Measurements from ENCODE around the gene ZBTB48. TPM values are rescaled to one million over a fixed set of nuclear protein-coding genes. Genes with fewer than 3 reads are reported as not detected.
A peak's percentile ranks its signal among the peaks of the same experiment; 100 is the strongest.

The ZBTB48 gene
- total and polyA plus RNA-seq, 4 donors = 8.3 to 18.1 (median 13.1) TPM

DNA sequence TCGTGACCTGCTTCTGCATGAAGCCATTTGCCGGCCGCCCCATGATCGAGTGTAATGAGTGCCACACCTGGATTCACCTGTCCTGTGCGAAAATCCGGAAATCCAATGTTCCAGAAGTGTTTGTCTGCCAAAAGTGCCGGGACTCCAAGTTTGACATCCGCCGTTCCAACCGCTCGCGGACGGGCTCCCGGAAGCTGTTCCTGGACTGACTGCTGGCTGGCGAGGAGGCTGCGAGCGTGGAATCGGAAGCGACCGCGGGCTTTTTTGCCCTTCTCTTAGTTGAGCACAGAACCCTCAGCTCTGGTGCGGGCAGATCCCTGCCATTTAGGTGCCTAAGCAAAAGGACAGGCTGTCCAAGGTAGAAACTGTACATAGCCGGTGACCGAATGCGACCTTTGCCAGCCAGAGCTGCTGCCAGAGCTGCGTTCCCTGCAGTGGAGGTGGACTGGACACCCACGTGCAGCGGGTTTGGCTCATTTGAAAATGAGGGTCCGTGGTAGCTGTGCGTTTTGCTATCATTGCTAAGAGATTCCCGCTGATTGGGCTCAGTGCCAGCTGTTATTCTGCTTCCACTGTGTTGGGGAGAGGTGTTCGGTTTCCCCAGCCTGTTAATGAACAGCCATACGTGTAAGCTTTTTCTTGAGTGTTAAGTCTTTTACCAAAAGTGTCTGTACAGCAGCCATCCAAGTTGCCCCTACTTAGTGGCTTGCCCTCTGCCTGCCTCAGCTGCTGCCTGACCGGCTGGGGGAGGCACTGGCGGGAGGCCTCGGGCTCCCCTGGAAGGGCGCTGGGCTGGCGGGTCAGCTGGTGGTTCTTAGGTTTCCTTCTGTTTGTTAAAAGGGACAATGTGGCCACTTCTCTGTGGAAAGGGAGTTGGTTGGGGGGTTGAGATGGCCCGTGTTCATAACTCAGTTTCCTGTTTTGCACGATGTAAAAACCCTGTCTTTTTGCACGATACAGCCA lies 41.9 kb downstream of the ZBTB48 start:
- no peaks in the 10 kb centered on the region for H3K9me3 ChIP-seq (ENCODE audit: control insufficient read depth in 4 of 4, low read length in 3 of 4)
- H3K27me3 ChIP-seq (ENCODE audit: control insufficient read depth in 4 of 4, insufficient read depth in 4 of 4, low read length in 3 of 4) = no peaks in the 10 kb centered on the region
- no peak overlapping the region for H3K4me3 ChIP-seq (ENCODE audit: low read depth in 1 of 3, low read length in 3 of 3)
- 56% methylated on average over 41 of the region's 41 CpGs for WGBS
- DNase-seq (ENCODE audit: low spot score) = no peak
- peaks cover 6 to 52% (median 39%) of the 10 kb centered on the region in 4 donors for H3K4me1 ChIP-seq (ENCODE audit: control insufficient read depth in 4 of 4, insufficient read depth in 4 of 4, low read length in 3 of 4)
- TF ChIP-seq GABPA (IDR thresholded peaks at IDR 0.05 in 1 of 2, conservative IDR thresholded peaks at IDR 0.05 in 1 of 2) (peak in 1 of 2 donors; percentile 21), FOXA2 (IDR thresholded peaks at IDR 0.05) (no peak), HNF4A (conservative IDR thresholded peaks at IDR 0.05) (peak in 1 of 2 donors; percentile 40), RXRA (IDR thresholded peaks at IDR 0.05) (peak in 1 of 2 donors; percentile 60), MAX (IDR thresholded peaks at IDR 0.05) (peak; percentile 33), JUND (IDR thresholded peaks at IDR 0.05) (no peak), YY1 (IDR thresholded peaks at IDR 0.05) (peak; percentile 60)
- peaks cover 1 to 7% (median 5%) of the 10 kb centered on the region in 4 donors for H3K36me3 ChIP-seq (ENCODE audit: control insufficient read depth in 4 of 4, insufficient read depth in 3 of 4, low read depth in 1 of 4, low read length in 3 of 4)
- peak overlapping the region; percentile 8 to 52 for H3K27ac ChIP-seq (ENCODE audit: low read depth in 1 of 2, low read length in 2 of 2)
- H3K9ac ChIP-seq (ENCODE audit: low read depth in 1 of 2, low read length in 2 of 2) = no peak overlapping the region

- H3K4me3 ChIP-seq (ENCODE audit: low read depth in 1 of 3, low read length in 3 of 3) = no peak overlapping the region
- TF ChIP-seq GABPA (IDR thresholded peaks at IDR 0.05 in 1 of 2, conservative IDR thresholded peaks at IDR 0.05 in 1 of 2) (no peak), JUND (IDR thresholded peaks at IDR 0.05) (no peak)
- peak overlapping the region in 1 of 2 donors; percentile 61 for H3K9ac ChIP-seq (ENCODE audit: low read depth in 1 of 2, low read length in 2 of 2)
- peak overlapping the region; percentile 8 to 68 for H3K27ac ChIP-seq (ENCODE audit: low read depth in 1 of 2, low read length in 2 of 2)
- 61% methylated on average over 10 of the region's 10 CpGs for WGBS
- H3K4me1 ChIP-seq (ENCODE audit: control insufficient read depth in 4 of 4, insufficient read depth in 4 of 4, low read length in 3 of 4) = peaks cover 6 to 56% (median 41%) of the 10 kb centered on the region in 4 donors
- H3K36me3 ChIP-seq (ENCODE audit: control insufficient read depth in 4 of 4, insufficient read depth in 3 of 4, low read depth in 1 of 4, low read length in 3 of 4) = peaks cover under 1 to 7% (median 5%) of the 10 kb centered on the region in 4 donors
- DNase-seq (ENCODE audit: low spot score) = no peak
- no peaks in the 10 kb centered on the region for H3K9me3 ChIP-seq (ENCODE audit: control insufficient read depth in 4 of 4, low read length in 3 of 4)
- H3K27me3 ChIP-seq (ENCODE audit: control insufficient read depth in 4 of 4, insufficient read depth in 4 of 4, low read length in 3 of 4) = no peaks in the 10 kb centered on the region
Measured at GRCh38 chr1:6622396-6623152, 42.8 kb downstream of the ZBTB48 start.

- peaks cover 6 to 56% (median 41%) of the 10 kb centered on the region in 4 donors for H3K4me1 ChIP-seq (ENCODE audit: control insufficient read depth in 4 of 4, insufficient read depth in 4 of 4, low read length in 3 of 4)
- peak overlapping the region in 1 of 2 donors; percentile 61 for H3K9ac ChIP-seq (ENCODE audit: low read depth in 1 of 2, low read length in 2 of 2)
- peaks cover 0 to 7% (median 6%) of the 10 kb centered on the region in 4 donors for H3K36me3 ChIP-seq (ENCODE audit: control insufficient read depth in 4 of 4, insufficient read depth in 3 of 4, low read depth in 1 of 4, low read length in 3 of 4)
- no peak for DNase-seq (ENCODE audit: low spot score)
- WGBS = 53% methylated on average over 14 of the region's 14 CpGs
- H3K9me3 ChIP-seq (ENCODE audit: control insufficient read depth in 4 of 4, low read length in 3 of 4) = no peaks in the 10 kb centered on the region
- no peak overlapping the region for H3K4me3 ChIP-seq (ENCODE audit: low read depth in 1 of 3, low read length in 3 of 3)
- no peaks in the 10 kb centered on the region for H3K27me3 ChIP-seq (ENCODE audit: control insufficient read depth in 4 of 4, insufficient read depth in 4 of 4, low read length in 3 of 4)
- TF ChIP-seq HNF4A (conservative IDR thresholded peaks at IDR 0.05) (peak in 1 of 2 donors; percentile 20), JUND (IDR thresholded peaks at IDR 0.05) (no peak)
- peak overlapping the region; percentile 64 to 68 for H3K27ac ChIP-seq (ENCODE audit: low read depth in 1 of 2, low read length in 2 of 2)
Measured at GRCh38 chr1:6623269-6623965, 43.6 kb downstream of the ZBTB48 start.
